Measurements from ENCODE around the gene BTBD9.

GRCh38 chr6:38651121-38651784 is 11.5 kb upstream of the BTBD9 start:
- TF ChIP-seq, protein P1, sequence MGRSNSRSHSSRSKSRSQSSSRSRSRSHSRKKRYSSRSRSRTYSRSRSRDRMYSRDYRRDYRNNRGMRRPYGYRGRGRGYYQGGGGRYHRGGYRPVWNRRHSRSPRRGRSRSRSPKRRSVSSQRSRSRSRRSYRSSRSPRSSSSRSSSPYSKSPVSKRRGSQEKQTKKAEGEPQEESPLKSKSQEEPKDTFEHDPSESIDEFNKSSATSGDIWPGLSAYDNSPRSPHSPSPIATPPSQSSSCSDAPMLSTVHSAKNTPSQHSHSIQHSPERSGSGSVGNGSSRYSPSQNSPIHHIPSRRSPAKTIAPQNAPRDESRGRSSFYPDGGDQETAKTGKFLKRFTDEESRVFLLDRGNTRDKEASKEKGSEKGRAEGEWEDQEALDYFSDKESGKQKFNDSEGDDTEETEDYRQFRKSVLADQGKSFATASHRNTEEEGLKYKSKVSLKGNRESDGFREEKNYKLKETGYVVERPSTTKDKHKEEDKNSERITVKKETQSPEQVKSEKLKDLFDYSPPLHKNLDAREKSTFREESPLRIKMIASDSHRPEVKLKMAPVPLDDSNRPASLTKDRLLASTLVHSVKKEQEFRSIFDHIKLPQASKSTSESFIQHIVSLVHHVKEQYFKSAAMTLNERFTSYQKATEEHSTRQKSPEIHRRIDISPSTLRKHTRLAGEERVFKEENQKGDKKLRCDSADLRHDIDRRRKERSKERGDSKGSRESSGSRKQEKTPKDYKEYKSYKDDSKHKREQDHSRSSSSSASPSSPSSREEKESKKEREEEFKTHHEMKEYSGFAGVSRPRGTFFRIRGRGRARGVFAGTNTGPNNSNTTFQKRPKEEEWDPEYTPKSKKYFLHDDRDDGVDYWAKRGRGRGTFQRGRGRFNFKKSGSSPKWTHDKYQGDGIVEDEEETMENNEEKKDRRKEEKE (IDR thresholded peaks at IDR 0.05; ENCODE audit: borderline replicate concordance in 1 of 2, control insufficient read depth in 1 of 2, low read depth in 2 of 2, low read length in 1 of 2) = no peak
- TF ChIP-seq POLR2A (conservative IDR thresholded peaks at IDR 0.05) (no peak), POLR2AphosphoS5 (IDR thresholded peaks at IDR 0.05; ENCODE audit: control insufficient read depth, insufficient read depth, low read depth, low read length) (no peak)
- TF ChIP-seq, protein P2, sequence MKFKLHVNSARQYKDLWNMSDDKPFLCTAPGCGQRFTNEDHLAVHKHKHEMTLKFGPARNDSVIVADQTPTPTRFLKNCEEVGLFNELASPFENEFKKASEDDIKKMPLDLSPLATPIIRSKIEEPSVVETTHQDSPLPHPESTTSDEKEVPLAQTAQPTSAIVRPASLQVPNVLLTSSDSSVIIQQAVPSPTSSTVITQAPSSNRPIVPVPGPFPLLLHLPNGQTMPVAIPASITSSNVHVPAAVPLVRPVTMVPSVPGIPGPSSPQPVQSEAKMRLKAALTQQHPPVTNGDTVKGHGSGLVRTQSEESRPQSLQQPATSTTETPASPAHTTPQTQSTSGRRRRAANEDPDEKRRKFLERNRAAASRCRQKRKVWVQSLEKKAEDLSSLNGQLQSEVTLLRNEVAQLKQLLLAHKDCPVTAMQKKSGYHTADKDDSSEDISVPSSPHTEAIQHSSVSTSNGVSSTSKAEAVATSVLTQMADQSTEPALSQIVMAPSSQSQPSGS (CRISPR knock-in tag; IDR thresholded peaks at IDR 0.05) = no peak
